K562 (cell line): ENCODE data around the gene ABCC10. TPM values are rescaled to one million over a fixed set of nuclear protein-coding genes. Genes with fewer than 3 reads are reported as not detected.

Source experiments
- BRF1 ChIP-seq: IDR thresholded peaks from 3 replicates; pipeline ENCODE4 v1.6.1; 2011; ENCODE audit warnings: borderline replicate concordance, mild to moderate bottlenecking; ENCODE audit not compliant: insufficient read length; ENCODE audit errors: extremely low read depth
- CBFB ChIP-seq: sonication (generic); formaldehyde crosslinking; IDR thresholded peaks from 2 replicates; pipeline ENCODE4 v1.4.0; 2020; ENCODE audit warnings: mild to moderate bottlenecking, missing genetic modification reagents
- FOXP1 ChIP-seq: sonication (generic); formaldehyde crosslinking; IDR thresholded peaks from 2 replicates; pipeline ENCODE4 v1.8.0; 2022; ENCODE audit warnings: mild to moderate bottlenecking, missing genetic modification reagents
- HDAC8 ChIP-seq: fragments of 450-650 bp; IDR thresholded peaks from 2 replicates; pipeline ENCODE4 v1.6.1; 2016; ENCODE audit warnings: mild to moderate bottlenecking, missing genetic modification characterization, moderate library complexity, missing compliant biosample characterization
- HSF4 ChIP-seq: fragments of 250-450 bp; sonication (Bioruptor Pico); IDR thresholded peaks from 2 replicates; pipeline ENCODE4 v2.1.2; 2022; ENCODE audit warnings: mild to moderate bottlenecking, moderate library complexity, borderline replicate concordance
- JUND ChIP-seq, 2 experiments: IDR thresholded peaks; 2 replicates in 1 of 2; 3 replicates in 1 of 2; pipeline ENCODE4 v1.6.1; 2011; ENCODE audit warnings: borderline replicate concordance in 2 of 2, low read depth in 2 of 2, low read length in 2 of 2, improper control_type of control experiment in 1 of 2, missing biosample characterization in 1 of 2, missing genetic modification characterization in 1 of 2, missing genetic modification reagents in 1 of 2
- KAT7 ChIP-seq: sonication (generic); formaldehyde crosslinking; IDR thresholded peaks from 2 replicates; pipeline ENCODE4 v1.8.0; 2022; ENCODE audit warnings: missing genetic modification reagents, mild to moderate bottlenecking, borderline replicate concordance
- KLF13 ChIP-seq: fragments of 450-650 bp; IDR thresholded peaks from 2 replicates; pipeline ENCODE4 v1.6.1; 2016; ENCODE audit warnings: missing genetic modification characterization, low read depth, mild to moderate bottlenecking, missing compliant biosample characterization, moderate library complexity, borderline replicate concordance
- MBD2 ChIP-seq: sonication (generic); IDR thresholded peaks from 2 replicates; pipeline ENCODE4 v1.6.1; 2016; ENCODE audit warnings: low read depth, borderline replicate concordance
- MCM2 ChIP-seq: fragments of 450-650 bp; IDR thresholded peaks from 2 replicates; pipeline ENCODE4 v1.6.1; 2017; ENCODE audit warnings: low read depth, mild to moderate bottlenecking
- PYGO2 ChIP-seq: fragments of 450-650 bp; IDR thresholded peaks from 2 replicates; pipeline ENCODE4 v1.6.1; 2016; ENCODE audit warnings: mild to moderate bottlenecking, missing genetic modification characterization, moderate library complexity, missing compliant biosample characterization
- RCOR1 ChIP-seq, 2 experiments: IDR thresholded peaks; 2 replicates each; pipeline ENCODE4 v1.6.1; 2012; ENCODE audit warnings: low read depth in 2 of 2, low read length in 2 of 2, borderline replicate concordance in 1 of 2, improper control_type of control experiment in 1 of 2
- SMAD4 ChIP-seq: fragments of 250-450 bp; sonication (Bioruptor Pico); conservative IDR thresholded peaks from 2 replicates; pipeline ENCODE4 v1.8.0; 2021; ENCODE audit warnings: inconsistent platforms, mild to moderate bottlenecking, moderate library complexity
- SMC3 ChIP-seq: conservative IDR thresholded peaks from 2 replicates; pipeline ENCODE4 v1.6.1; 2011; ENCODE audit warnings: low read depth, low read length, improper control_type of control experiment; ENCODE audit not compliant: insufficient read depth
- SOX6 ChIP-seq: fragments of 450-650 bp; IDR thresholded peaks from 2 replicates; pipeline ENCODE4 v1.6.1; 2014; ENCODE audit warnings: mild to moderate bottlenecking
- ZBTB33 ChIP-seq: sonication (generic); formaldehyde crosslinking; IDR thresholded peaks from 2 replicates; pipeline ENCODE4 v1.8.1; 2023; ENCODE audit warnings: mild to moderate bottlenecking, missing genetic modification reagents
- ZMIZ1 ChIP-seq, 2 experiments: fragments of 150-350 bp in 1 of 2; IDR thresholded peaks; 2 replicates each; pipeline ENCODE4 v1.6.1; 2012 to 2016; ENCODE audit warnings: low read depth in 2 of 2, low read length in 2 of 2, mild to moderate bottlenecking in 1 of 2, moderate library complexity in 1 of 2
- ZNF124 ChIP-seq: sonication (generic); formaldehyde crosslinking; IDR thresholded peaks from 2 replicates; pipeline ENCODE4 v1.8.1; 2022; ENCODE audit warnings: missing genetic modification reagents
- ZNF217 ChIP-seq: sonication (generic); formaldehyde crosslinking; IDR thresholded peaks from 2 replicates; pipeline ENCODE4 v1.8.0; 2022; ENCODE audit warnings: mild to moderate bottlenecking, missing genetic modification reagents
- ZNF639 ChIP-seq, 2 experiments: fragments of 200-800 bp in 1 of 2; sonication (Bioruptor generic) in 1 of 2; sonication (generic) in 1 of 2; formaldehyde crosslinking in 1 of 2; IDR thresholded peaks in 1 of 2; conservative IDR thresholded peaks in 1 of 2; 2 replicates each; pipeline versions ENCODE4 v1.5.0 to v1.6.1; 2016 to 2020; ENCODE audit warnings: missing compliant biosample characterization in 1 of 2, missing genetic modification characterization in 1 of 2, missing genetic modification reagents in 1 of 2
- polyA plus RNA-seq, 8 experiments: library from polyadenylated mRNA; depleted of rRNA in 4 of 8; stranded (reverse) in 5 of 8; unstranded in 3 of 8; fragments of >200 nt; fragmentation: Nextera tagmentation in 2 of 8; fragmentation: Illumina TruSeq in 1 of 8; extraction: Ambion mirVana in 2 of 8; extraction: Trizol in 1 of 8; gene quantifications; 2 replicates each; pipeline versions ENCODE4 v1.2.1 to v1.2.3, GENCODE V29; 2011 to 2014; ENCODE audit warnings: inconsistent platforms in 1 of 8, missing spikeins in 1 of 8
- total RNA-seq, 7 experiments: library from RNA; depleted of rRNA in 6 of 7; stranded (reverse); fragments of >200 nt in 6 of 7; fragmentation: Illumina TruSeq in 2 of 7; extraction: Trizol in 2 of 7; gene quantifications; 2 replicates each; pipeline versions ENCODE4 v1.2.1 to v1.2.3, GENCODE V29; 2011 to 2021; ENCODE audit warnings: low replicate concordance in 1 of 7

The ABCC10 gene
- total and polyA plus RNA-seq, 9 of the 15 experiments (the other 6 are each of a cell fraction or from before 2014, with no cell fraction given), result 2.4 to 29.1 (median 13.7) TPM

GRCh38 chr6:43391440-43392031 lies 35.8 kb upstream of the ABCC10 start (continued):
- TF ChIP-seq ZNF639 (CRISPR knock-in tag; conservative IDR thresholded peaks at IDR 0.05 in 1 of 2, IDR thresholded peaks at IDR 0.05 in 1 of 2) (peak in 1 of 2 experiments; percentile 46; a peak in 1 of 4 replicates), ZMIZ1 (IDR thresholded peaks at IDR 0.05; ENCODE audit: low read depth in 2 of 2, low read length in 2 of 2) (no peak), MCM2 (no peak), PYGO2 (tag) (no peak), FOXP1 (CRISPR knock-in tag) (no peak), SMC3 (no peak), ZNF217 (CRISPR knock-in tag) (no peak), SMAD4 (CRISPR knock-in tag) (peak; percentile 98), KLF13 (tag) (no peak), HDAC8 (tag) (no peak), BRF1 (no peak), JUND (IDR thresholded peaks at IDR 0.05; ENCODE audit: borderline replicate concordance, low read depth, low read length) (peak; percentile 48; the same call in 1 of the 2 replicates), JUND (tag; IDR thresholded peaks at IDR 0.05; ENCODE audit: borderline replicate concordance, low read depth, low read length) (peak; percentile 33; the same call in 1 of the 3 replicates), SOX6 (peak; percentile 74; the same call in 1 of the 2 replicates), ZBTB33 (CRISPR knock-in tag) (no peak), ZNF124 (CRISPR knock-in tag) (no peak), HSF4 (CRISPR knock-in tag) (no peak), RCOR1 (IDR thresholded peaks at IDR 0.05; ENCODE audit: borderline replicate concordance in 1 of 2, low read depth in 2 of 2, low read length in 2 of 2) (peak in 1 of 2 experiments; percentile 85; a peak in 2 of 4 replicates), KAT7 (no peak), MBD2 (no peak), CBFB (CRISPR knock-in tag) (peak; percentile 86; the same call in 1 of the 2 replicates)
